Measurements from ENCODE around the gene SPECC1L.
"Not testable (repeated sequence)": the region's sequence is repeated elsewhere in the genome, so short reads cannot be mapped to it uniquely, and the experiment has no call there.

Gene SPECC1L

DNA sequence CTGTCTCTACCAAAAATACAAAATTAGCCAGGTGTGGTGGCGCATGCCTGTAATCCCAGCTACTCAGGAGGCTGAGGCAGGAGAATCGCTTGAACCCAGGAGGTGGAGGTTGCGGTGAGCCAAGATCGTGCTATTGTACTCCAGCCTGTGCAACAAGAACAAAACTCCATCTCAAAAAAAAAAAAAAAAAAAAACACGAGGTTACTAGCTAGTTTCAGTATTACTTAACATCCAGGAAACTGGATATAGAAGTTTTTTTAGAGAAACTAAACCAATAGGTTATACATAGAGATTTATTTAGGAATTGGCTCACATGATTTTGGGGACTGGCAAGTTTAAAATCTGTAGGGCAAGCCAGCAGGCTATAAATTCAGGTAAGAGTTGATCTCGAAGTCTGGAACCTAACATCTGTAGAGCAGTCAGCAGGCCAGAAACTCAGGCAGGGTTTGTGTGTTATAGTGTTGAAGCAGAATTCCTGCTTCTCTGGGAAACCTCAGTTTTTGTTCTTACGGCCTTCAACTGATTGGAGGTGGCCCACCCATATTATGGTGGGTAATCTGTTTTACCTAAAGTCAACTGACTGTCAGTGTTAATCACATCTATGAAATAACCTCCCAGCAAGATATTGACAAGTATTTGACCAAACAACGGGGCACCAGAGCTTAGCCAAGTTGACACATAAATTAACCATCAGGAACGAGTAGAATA is 29.5 kb upstream of the SPECC1L start:
- H3K4me3 Mint-ChIP-seq, H3K9me3 Mint-ChIP-seq, ATAC-seq, H3K27me3 Mint-ChIP-seq, DNase-seq: not testable (repeated sequence)
- H3K4me1 Mint-ChIP-seq: peaks cover 44% of the 10 kb centered on the region
- H3K27ac Mint-ChIP-seq: peak overlapping the region in 1 of 2 donors; percentile 52

DNA sequence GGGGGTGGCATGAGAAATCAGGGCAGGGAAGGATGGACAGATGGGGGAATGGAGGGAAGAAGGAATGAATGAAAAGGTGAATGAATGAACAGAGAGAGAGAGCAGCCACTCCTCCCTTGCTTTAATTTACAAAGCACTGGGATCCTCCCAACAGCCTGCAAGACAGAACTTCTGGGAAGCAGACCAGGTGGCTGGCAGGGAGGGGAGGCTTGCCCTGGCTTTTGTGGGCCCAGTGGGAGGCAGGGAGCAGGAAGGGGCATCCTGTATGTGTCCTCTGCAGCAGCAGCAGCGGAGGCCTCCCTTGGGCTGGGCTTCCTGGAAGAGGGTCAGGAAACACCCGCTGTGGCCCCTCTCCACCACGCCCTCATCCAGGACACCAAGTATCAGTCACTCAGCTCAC is 27.2 kb upstream of the SPECC1L start:
- not testable (repeated sequence) for ATAC-seq, H3K9me3 Mint-ChIP-seq, DNase-seq, H3K27me3 Mint-ChIP-seq
- peaks cover 44% of the 10 kb centered on the region for H3K4me1 Mint-ChIP-seq
- H3K4me3 Mint-ChIP-seq: peak overlapping the region; percentile 53 to 63
- H3K27ac Mint-ChIP-seq: peak overlapping the region; percentile 80 to 92

DNA sequence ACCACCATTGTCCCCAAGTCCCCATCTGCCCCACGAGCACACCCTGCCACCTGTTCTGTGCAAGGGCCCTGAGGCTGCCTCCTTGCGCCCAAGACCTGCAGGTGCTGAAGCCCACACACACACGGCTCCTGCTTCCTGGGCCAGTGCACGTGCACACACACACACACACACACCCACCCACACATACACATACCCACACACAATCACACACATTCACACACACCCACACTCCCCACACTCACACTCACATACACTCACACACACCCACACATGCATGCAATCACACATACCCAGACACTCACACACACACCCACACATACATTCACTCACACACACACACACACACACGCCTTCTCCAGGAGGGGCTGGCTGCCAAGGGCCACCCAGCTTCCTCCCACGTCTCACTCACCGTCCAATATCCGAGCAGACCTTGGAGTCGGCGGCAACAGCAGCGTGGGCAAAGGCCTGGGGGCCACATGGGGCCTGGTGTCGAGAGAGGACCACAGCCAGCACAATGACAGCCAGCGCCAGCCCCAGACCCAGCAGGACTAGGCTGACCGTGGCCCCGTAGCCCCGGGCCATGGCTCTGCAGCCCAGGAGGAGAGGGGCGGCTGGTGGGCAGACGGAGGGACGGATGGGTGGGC is 26.4 kb upstream of the SPECC1L start:
- Mint-ChIP-seq H3K27ac (peak overlapping the region; percentile 22 to 74), H3K9me3 (no peaks in the 10 kb centered on the region), H3K4me1 (peaks cover 44% of the 10 kb centered on the region), H3K27me3 (no peaks in the 10 kb centered on the region), H3K4me3 (no peak overlapping the region)
- DNase-seq: no peak
- ATAC-seq: no peak

DNA sequence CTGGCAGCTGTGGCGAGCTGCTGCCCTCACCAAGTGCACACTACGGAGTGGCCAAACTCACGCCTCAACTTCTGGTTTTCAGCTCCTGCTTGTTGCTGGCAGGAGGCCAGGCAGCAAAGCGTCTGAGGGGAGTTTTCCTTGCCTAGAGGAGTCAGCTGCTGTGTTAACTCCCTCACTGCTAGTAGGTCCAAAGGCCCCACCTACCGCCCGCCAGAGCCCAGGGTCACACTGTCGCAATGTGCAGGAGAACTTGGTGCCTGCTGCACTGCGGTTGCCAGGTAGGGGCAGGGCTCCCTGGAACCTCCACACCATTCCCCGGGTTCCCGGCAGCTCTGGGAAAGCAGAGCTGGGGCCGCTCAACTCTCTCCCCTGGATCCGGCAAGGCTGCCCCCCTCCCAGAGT is 25.6 kb upstream of the SPECC1L start, which contains the start of gene GGT5:
Gene GGT5 (minus strand): TSS at position 53 of the 402 bp plus-strand sequence. CDS start 357 bp downstream, outside the sequence.
- peak within 1 kb of the TSS; percentile 22 to 74 for H3K27ac Mint-ChIP-seq
- DNase-seq, ATAC-seq, H3K27me3 Mint-ChIP-seq, H3K9me3 Mint-ChIP-seq, H3K4me3 Mint-ChIP-seq: not testable (repeated sequence)
- H3K4me1 Mint-ChIP-seq: peaks cover 44% of the 10 kb centered on the region

DNA sequence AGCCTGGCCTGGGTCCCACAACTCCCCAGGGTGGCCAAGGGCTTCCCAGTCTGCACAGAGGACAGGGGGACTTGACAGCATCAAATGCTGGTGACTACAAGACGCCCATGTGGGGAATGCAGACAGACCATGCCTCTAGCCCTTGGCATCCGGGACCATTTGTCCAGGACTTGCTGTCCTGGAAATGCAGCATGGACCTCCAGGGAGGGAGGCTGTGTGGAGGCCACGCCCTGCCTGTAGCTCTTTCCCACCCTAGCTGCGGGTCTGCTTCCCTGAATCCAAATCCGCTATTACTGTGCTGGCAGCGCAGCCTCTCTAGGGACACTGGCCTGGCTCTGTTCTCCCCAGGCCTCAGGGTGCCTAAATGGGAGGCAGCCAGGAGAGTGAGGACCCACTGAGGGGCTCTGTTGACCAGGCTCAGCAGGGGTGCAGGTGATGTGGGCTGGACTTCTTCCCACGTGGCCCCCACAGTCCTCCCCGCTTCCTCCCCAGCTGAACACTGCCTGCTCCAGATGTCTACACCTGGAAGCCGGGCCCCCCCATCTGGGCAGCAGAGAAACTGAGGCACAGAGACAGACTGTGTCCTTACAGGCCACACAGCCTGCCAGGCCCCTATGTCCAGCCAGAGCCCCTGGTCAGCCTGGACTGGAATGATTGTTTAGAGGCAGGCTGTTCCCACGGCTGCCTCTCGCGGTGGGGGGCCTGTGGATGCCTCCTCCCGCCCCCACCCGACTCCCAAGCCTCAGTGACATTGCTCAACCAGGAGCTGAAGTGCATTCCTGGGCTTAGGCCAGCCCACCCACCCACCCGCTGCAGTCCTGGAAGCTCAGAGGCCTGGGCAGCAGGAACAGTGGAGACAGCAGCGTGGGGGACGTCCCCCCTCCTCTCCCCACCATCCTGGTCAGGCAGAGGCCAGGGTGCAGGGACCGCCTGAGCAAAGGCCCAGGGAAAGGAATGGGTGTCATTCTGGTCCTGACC is 24.8 kb upstream of the SPECC1L start:
- H3K27ac Mint-ChIP-seq, H3K4me3 Mint-ChIP-seq, DNase-seq, H3K27me3 Mint-ChIP-seq, ATAC-seq, H3K9me3 Mint-ChIP-seq: not testable (repeated sequence)
- peaks cover 41% of the 10 kb centered on the region for H3K4me1 Mint-ChIP-seq

DNA sequence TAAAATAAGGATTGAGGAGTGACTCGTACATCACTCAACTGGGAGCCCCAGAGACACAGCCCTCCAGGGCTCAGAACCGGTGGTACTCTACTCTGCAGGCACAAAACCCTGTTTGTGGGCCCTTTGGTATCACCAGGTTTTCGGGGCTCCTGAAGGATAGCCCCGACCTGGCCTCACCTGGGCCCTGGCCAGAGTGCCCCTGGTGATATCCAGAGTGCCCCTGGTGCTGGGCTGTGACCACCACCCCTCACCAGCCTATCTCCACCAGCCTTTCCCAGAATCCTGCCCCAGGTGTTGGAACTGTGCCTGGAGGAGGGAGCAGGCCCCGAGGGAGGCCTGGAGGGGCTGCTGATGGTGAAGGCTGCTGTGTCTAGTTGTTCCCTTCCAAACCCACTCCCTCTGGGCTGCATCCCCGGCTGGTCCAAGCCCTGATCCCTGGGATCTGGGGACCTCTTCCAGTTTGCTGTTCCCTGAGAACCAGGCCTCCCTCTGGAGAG is 23.6 kb upstream of the SPECC1L start:
- H3K4me1 Mint-ChIP-seq: peaks cover 29% of the 10 kb centered on the region
- no peaks in the 10 kb centered on the region for H3K9me3 Mint-ChIP-seq
- peak overlapping the region in 1 of 2 donors; percentile 42 for H3K27ac Mint-ChIP-seq

DNA sequence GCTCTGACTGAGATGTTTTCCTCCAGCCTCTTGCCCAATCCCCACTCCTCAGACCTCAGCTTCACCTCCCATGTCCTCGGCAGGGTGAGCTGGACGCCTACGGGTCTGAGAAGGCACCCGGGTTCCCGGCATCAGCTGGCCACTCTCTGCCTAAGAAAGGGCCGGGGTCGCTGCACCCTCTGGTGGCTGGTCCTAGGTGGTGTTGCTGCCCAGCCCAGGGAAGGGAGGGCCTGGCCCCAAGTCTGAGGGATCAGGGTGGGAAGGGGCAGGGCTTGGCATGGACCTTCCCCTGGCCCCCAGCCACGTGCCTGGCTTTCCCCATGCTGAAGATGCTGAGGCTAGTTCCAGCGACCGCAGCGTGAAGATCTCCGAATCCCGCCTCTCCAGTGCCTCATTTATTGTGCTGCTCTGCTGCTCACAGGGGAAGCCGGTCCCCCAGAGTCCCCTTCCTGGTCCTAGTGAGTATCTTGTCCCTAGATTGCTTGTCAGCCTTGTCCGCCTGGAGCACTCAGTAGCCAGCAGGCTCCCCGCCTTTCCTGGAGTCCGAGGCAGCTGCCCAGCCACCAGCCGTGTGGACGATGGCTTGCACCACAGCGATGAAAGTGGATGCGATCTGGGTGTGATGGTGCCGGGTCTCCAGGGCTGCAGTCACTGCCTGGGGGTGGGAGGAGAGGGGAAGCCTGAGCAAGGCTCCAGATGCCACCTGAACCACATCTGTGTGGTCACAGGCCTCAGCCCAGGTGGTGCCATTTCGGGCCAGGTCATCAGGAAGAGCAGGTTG is 22.9 kb upstream of the SPECC1L start:
- Mint-ChIP-seq H3K9me3 (no peaks in the 10 kb centered on the region), H3K4me3 (no peak overlapping the region), H3K27me3 (no peaks in the 10 kb centered on the region), H3K4me1 (peaks cover 22% of the 10 kb centered on the region), H3K27ac (peak overlapping the region in 1 of 2 donors; percentile 42)
- ATAC-seq (peak; percentile 91), DNase-seq (peak; percentile 52 to 54)

More for the DNA sequence above, 23.6 kb upstream of the SPECC1L start:
- DNase-seq (no peak), ATAC-seq (no peak)
- no peaks in the 10 kb centered on the region for H3K27me3 Mint-ChIP-seq
- H3K4me3 Mint-ChIP-seq: no peak overlapping the region

DNA sequence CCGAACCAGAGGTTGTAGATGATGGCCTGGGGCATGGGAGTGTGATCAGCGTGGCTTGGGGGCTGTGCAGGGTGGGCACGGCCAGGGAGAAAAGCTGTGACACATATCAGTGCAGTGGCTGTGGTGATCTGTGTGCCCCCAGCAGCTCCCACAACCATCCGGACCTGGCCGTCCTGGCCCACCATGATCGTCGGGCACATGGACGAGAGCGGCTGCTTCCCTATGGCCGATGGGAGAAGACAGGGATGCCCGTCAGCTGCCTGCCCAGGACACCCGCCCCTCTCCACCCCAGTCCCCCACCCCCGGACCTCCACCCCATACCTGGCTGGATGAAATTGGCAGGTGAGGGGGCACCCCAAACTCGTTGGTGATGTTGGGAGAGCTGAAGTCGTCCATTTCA is 22.0 kb upstream of the SPECC1L start:
- not testable (repeated sequence) for ATAC-seq, DNase-seq
- H3K4me1 Mint-ChIP-seq: peaks cover 13% of the 10 kb centered on the region

DNA sequence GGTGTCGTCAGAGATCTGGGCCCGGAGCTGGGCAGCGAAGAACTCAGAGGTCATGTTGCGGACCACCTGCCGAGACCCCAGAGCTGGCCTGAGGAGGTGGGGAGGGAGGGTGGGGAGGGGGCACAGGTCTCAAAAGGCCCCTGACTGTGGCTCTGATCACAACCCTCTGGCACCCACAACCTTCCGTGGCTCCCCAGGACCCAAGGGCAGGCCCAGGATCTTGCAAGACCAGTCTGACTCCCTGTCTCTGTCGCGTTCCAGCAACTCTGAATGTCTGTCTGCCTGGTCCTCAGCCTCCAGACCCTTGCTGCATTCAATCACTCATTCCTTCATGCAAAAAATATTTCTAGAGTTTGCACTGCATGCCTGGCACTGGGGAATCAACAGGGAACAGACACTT is 21.2 kb upstream of the SPECC1L start:
- H3K4me1 Mint-ChIP-seq, H3K4me3 Mint-ChIP-seq, DNase-seq, H3K27me3 Mint-ChIP-seq, ATAC-seq, H3K9me3 Mint-ChIP-seq, H3K27ac Mint-ChIP-seq: not testable (repeated sequence)

More for the DNA sequence above, 22.0 kb upstream of the SPECC1L start:
- H3K9me3 Mint-ChIP-seq, H3K4me3 Mint-ChIP-seq, H3K27me3 Mint-ChIP-seq, H3K27ac Mint-ChIP-seq: not testable (repeated sequence)

DNA sequence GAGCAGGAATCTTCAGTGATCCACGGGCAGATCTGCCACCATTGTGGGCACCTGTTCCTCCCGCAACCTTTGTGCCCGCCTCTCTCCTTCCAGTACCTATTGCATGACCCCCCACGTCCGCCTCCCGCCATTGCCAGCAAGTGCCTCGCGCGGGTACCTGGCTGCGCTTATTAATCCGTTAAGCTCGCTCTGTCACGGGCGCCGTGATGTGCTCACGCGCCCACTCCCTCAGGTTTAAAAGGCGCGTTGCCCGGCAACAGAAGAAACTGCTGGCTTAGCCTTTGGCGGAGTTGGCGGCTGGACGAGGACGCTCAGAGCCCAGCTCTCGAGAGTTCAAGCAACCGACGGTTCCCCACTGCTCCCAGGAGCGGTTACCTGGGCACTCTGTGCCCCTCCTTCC is 19.3 kb upstream of the SPECC1L start:
- not testable (repeated sequence) for H3K4me1 Mint-ChIP-seq, H3K4me3 Mint-ChIP-seq, DNase-seq, H3K9me3 Mint-ChIP-seq, H3K27ac Mint-ChIP-seq, H3K27me3 Mint-ChIP-seq, ATAC-seq

DNA sequence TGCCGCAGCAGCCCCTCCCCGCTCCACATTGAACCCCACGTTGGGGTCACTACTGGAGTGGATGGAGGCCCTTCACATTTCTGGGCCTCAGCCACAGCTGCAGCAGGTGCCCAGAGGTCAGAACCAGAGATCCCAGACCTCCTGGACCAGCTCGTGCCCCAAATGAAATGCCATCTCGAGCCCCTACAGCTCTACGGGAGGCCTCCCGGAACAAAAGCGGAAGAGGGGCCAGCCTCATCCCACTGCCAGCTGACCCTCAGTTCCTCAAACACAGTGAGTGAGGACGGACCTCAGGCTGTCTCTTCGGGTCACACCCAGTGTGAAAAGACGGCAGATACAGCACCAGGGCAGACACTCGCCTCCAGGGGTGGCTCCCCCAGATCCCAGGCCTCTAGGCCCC is 17.5 kb upstream of the SPECC1L start:
- H3K4me1 Mint-ChIP-seq, H3K9me3 Mint-ChIP-seq, H3K27me3 Mint-ChIP-seq, H3K27ac Mint-ChIP-seq, DNase-seq, H3K4me3 Mint-ChIP-seq, ATAC-seq: not testable (repeated sequence)

DNA sequence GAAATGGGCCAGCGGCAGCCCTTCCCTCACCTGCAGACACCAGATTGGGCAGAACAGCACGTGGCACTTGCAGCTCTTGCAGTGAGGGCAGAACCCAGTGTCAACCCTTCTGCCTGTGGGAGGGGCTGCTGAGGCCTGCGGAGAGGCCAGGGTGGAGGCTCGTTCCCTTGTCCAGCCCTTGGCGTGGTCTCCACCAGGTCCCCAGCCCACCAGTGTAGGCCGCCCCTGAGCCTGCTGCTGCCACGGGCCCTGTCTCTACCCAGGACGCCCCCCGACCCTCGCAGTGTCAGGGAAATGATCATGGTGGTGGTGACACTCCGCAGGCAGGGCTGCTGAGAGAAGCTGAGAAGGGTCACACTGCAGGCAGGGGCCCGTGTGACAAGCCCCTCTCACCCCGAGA is 14.5 kb upstream of the SPECC1L start:
- not testable (repeated sequence) for H3K4me1 Mint-ChIP-seq, H3K9me3 Mint-ChIP-seq, H3K4me3 Mint-ChIP-seq, DNase-seq, ATAC-seq, H3K27me3 Mint-ChIP-seq, H3K27ac Mint-ChIP-seq

DNA sequence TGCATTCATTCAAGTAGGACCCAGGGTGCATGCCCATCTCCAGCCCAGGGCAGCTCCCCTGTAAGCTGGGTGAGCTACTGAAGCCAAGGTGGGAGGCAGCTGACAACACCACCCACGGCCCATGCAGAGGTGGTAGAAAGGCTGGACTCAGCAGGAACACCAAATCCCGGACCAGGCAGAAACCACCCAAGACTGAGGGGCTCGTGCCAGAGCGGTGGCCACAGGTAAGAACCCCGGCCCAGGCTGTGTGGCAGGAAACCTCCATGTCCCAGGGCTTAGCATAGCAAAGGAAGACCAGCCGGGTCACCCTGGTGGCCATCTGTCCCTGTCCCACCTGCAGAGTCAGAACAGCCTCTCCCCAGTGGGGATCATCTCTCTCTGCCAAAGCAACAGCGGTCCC is 13.9 kb upstream of the SPECC1L start:
- H3K9me3 Mint-ChIP-seq, ATAC-seq, DNase-seq, H3K27me3 Mint-ChIP-seq, H3K4me3 Mint-ChIP-seq, H3K4me1 Mint-ChIP-seq: not testable (repeated sequence)
- H3K27ac Mint-ChIP-seq: peak overlapping the region in 1 of 2 donors; percentile 34

DNA sequence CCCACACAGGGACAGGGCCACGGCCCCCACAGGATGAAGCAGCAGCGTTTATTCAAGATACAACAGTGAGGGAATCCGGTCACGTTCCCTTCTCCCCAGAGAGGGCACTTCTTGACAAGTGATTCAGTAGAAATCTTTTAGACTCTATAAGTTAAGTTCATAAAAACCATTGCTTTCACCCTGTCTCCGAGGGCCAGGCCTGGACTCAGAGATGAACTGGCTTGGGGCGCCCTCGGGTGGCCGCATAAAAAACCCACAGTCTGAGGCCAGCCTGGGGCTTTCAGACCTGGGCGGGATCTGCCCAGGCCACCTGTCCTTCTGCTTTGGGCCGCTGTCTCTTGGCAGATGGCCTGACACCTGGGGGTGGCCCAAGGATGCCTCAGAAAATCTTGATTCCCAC is 11.2 kb upstream of the SPECC1L start:
- H3K27me3 Mint-ChIP-seq, ATAC-seq, H3K9me3 Mint-ChIP-seq, H3K4me1 Mint-ChIP-seq: not testable (repeated sequence)
- H3K4me3 Mint-ChIP-seq: peak overlapping the region in 1 of 2 donors; percentile 24
- peak overlapping the region in 1 of 2 donors; percentile 76 for H3K27ac Mint-ChIP-seq
- DNase-seq: peak; percentile 72 to 76
